Measurements from ENCODE around the gene HRCT1. TPM values are rescaled to one million over a fixed set of nuclear protein-coding genes. Genes with fewer than 3 reads are reported as not detected.

Gene HRCT1
- total and polyA plus RNA-seq, 2 of the 4 experiments (the other 2 are of a cell fraction) = 1.1 to 3.9 TPM

DNA sequence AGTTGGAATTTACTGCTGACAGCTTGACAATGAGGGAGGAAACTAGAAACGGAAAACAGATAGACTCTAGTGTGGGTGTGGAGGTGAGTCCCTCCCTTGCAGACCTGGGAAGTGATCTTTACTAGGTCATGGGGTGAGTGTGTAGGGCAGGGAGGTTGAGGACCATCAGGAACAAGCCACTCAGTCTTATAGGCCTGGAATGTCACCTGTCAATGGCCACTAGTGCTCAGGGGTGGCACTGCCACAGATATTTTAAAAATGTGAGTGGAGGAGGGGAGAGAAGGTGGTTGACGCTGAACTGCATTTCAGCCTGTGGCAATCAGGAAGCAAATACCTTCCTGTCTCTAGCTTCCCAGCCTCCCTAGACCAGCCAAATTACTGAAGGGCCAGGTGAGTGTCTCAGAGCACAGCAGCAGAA, 42.9 kb downstream of the HRCT1 start:
- H2AK5ac ChIP-seq (ENCODE audit: low read depth, low read length) = peak overlapping the region; percentile 64; the same call in 1 of the 2 replicates
- no peaks in the 10 kb centered on the region for H3K9me3 ChIP-seq (ENCODE audit: control insufficient read depth, insufficient read depth, low read length)
- no peak for TF ChIP-seq CEBPB (IDR thresholded peaks at IDR 0.05; ENCODE audit: low read depth, low read length)
- TF ChIP-seq MAFK (IDR thresholded peaks at IDR 0.05; ENCODE audit: low read depth, low read length) = no peak
- no peak for TF ChIP-seq SMC3 (IDR thresholded peaks at IDR 0.05; ENCODE audit: low read depth, low read length)
- TF ChIP-seq RFX5 (IDR thresholded peaks at IDR 0.05; ENCODE audit: low read depth, low read length) = no peak
- no peak for TF ChIP-seq MXI1 (IDR thresholded peaks at IDR 0.05; ENCODE audit: borderline replicate concordance, low read depth, low read length)
- no peak for TF ChIP-seq POLR2A (IDR thresholded peaks at IDR 0.05; ENCODE audit: low read depth, low read length)
- TF ChIP-seq MAZ (IDR thresholded peaks at IDR 0.05; ENCODE audit: borderline replicate concordance, low read depth, low read length) = no peak
- no peak for TF ChIP-seq NFE2L2 (IDR thresholded peaks at IDR 0.05; ENCODE audit: low read depth, low read length)
- TF ChIP-seq, protein P1, sequence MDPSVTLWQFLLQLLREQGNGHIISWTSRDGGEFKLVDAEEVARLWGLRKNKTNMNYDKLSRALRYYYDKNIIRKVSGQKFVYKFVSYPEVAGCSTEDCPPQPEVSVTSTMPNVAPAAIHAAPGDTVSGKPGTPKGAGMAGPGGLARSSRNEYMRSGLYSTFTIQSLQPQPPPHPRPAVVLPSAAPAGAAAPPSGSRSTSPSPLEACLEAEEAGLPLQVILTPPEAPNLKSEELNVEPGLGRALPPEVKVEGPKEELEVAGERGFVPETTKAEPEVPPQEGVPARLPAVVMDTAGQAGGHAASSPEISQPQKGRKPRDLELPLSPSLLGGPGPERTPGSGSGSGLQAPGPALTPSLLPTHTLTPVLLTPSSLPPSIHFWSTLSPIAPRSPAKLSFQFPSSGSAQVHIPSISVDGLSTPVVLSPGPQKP (IDR thresholded peaks at IDR 0.05; ENCODE audit: borderline replicate concordance, low read depth, low read length) = no peak
- TF ChIP-seq, protein P2, sequence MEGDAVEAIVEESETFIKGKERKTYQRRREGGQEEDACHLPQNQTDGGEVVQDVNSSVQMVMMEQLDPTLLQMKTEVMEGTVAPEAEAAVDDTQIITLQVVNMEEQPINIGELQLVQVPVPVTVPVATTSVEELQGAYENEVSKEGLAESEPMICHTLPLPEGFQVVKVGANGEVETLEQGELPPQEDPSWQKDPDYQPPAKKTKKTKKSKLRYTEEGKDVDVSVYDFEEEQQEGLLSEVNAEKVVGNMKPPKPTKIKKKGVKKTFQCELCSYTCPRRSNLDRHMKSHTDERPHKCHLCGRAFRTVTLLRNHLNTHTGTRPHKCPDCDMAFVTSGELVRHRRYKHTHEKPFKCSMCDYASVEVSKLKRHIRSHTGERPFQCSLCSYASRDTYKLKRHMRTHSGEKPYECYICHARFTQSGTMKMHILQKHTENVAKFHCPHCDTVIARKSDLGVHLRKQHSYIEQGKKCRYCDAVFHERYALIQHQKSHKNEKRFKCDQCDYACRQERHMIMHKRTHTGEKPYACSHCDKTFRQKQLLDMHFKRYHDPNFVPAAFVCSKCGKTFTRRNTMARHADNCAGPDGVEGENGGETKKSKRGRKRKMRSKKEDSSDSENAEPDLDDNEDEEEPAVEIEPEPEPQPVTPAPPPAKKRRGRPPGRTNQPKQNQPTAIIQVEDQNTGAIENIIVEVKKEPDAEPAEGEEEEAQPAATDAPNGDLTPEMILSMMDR (conservative IDR thresholded peaks at IDR 0.05; ENCODE audit: low read depth, low read length) = no peak
- TF ChIP-seq USF2 (IDR thresholded peaks at IDR 0.05; ENCODE audit: low read depth, low read length) = no peak
- TF ChIP-seq RCOR1 (IDR thresholded peaks at IDR 0.05; ENCODE audit: insufficient replicate concordance, low read length) = no peak
- no peak for TF ChIP-seq BHLHE40 (IDR thresholded peaks at IDR 0.05; ENCODE audit: low read depth, low read length)
- TF ChIP-seq CHD1 (IDR thresholded peaks at IDR 0.05; ENCODE audit: low read depth, low read length) = no peak
- no peak for TF ChIP-seq RAD21 (IDR thresholded peaks at IDR 0.05; ENCODE audit: low read length)
- ATAC-seq (ENCODE audit: low read depth) (no peak), DNase-seq (no peak)
- ChIA-PET CTCF (no interaction called here), POLR2A (ENCODE audit: unreplicated experiment) (no interaction called here)
- in situ Hi-C loops (cut with MboI; ENCODE audit: low sequenced_read_pairs) = loop anchor here (5.0 to 10.0 kb wide), 2 partner anchors 47 to 64 kb away; no protein-coding TSS in a partner anchor
- peak overlapping the region; percentile 68 for H4K91ac ChIP-seq (ENCODE audit: insufficient read depth, low read depth, low read length)
- peak overlapping the region; percentile 45; the same call in 1 of the 3 replicates for H2BK15ac ChIP-seq (ENCODE audit: low read depth, low read length)
- H2BK120ac ChIP-seq (ENCODE audit: low read depth, low read length) = peak overlapping the region; percentile 84
- peak overlapping the region; percentile 14; the same call in 1 of the 2 replicates for H3K23ac ChIP-seq (ENCODE audit: low read depth, low read length)
- peak overlapping the region; percentile 61 to 68; a peak in 2 of 4 replicates for H4K8ac ChIP-seq (ENCODE audit: low read depth in 2 of 2, low read length in 2 of 2)
- peak overlapping the region; percentile 41 for H2BK5ac ChIP-seq (ENCODE audit: low read depth, low read length, poor library complexity, severe bottlenecking)
- H3K27me3 ChIP-seq (ENCODE audit: control insufficient read depth, insufficient read depth, low read length) = no peaks in the 10 kb centered on the region
- H3K27ac ChIP-seq (ENCODE audit: insufficient read depth, low read length) = no peak overlapping the region
- H2AFZ ChIP-seq (replicated peaks; ENCODE audit: low read length, poor library complexity) = peak overlapping the region; percentile 80
- BruUV-seq (replicated peaks) = no TSS peak
- peak overlapping the region; percentile 43; the same call in 1 of the 2 replicates for H3K14ac ChIP-seq (replicated peaks; ENCODE audit: low read depth, low read length)
- peak overlapping the region; percentile 86 for H2BK20ac ChIP-seq (ENCODE audit: low read depth, low read length)
- intact Hi-C loops (cut with micrococcal nuclease) = no loop called here
- peak overlapping the region; percentile 33; the same call in 1 of the 2 replicates for H3K56ac ChIP-seq (ENCODE audit: extremely low read depth, insufficient read depth, low read length)
- H3K9ac ChIP-seq (ENCODE audit: low read depth, low read length) = peak overlapping the region; percentile 29; the same call in 1 of the 2 replicates
- H3K4ac ChIP-seq (ENCODE audit: low read depth, low read length) = peak overlapping the region; percentile 70
- no peaks in the 10 kb centered on the region for H4K20me1 ChIP-seq (ENCODE audit: insufficient read depth, low read length)
- H3K79me1 ChIP-seq (ENCODE audit: low read depth in 1 of 2, low read length in 2 of 2) = no peaks in the 10 kb centered on the region; a peak in 1 of 4 replicates
- dilution Hi-C loops (cut with HindIII; ENCODE audit: low sequenced_read_pairs, unreplicated experiment) = no loop called here
- H3K4me3 ChIP-seq (ENCODE audit: insufficient read depth, low read depth, low read length) = no peak overlapping the region
- peak overlapping the region; percentile 25 for H2AK9ac ChIP-seq (replicated peaks; ENCODE audit: low read depth, low read length, poor library complexity)
- peaks cover 13% of the 10 kb centered on the region for H3K9me1 ChIP-seq (ENCODE audit: insufficient read depth, low read length)
- peak overlapping the region; percentile 75; the same call in 1 of the 2 replicates for H3K18ac ChIP-seq (ENCODE audit: low read depth, low read length)
- no peaks in the 10 kb centered on the region for H3K36me3 ChIP-seq (ENCODE audit: control insufficient read depth, insufficient read depth, low read length)
- H3K4me1 ChIP-seq (ENCODE audit: control insufficient read depth, insufficient read depth, low read length) = peaks cover 12% of the 10 kb centered on the region
- no CpG with 5 or more reads among the region's 2 CpGs for WGBS, 2 experiments (ENCODE audit: extremely low coverage in 2 of 2, insufficient read length in 1 of 2)
- no peak overlapping the region for H3K4me2 ChIP-seq (ENCODE audit: low read depth, low read length)
- peak overlapping the region; percentile 86; the same call in 1 of the 2 replicates for H4K5ac ChIP-seq (ENCODE audit: low read depth, low read length)

Data from IMR-90 (cell line).